HUES64 (cell line): ENCODE measurements around the gene SMOC2.

ENCODE experiments used
- H3K27ac ChIP-seq: 2 replicates; pipeline ENCODE4 v1.7.0; 2013; ENCODE audit warnings: low read depth, low read length, inconsistent platforms
- H3K27me3 ChIP-seq: 2 replicates; pipeline ENCODE4 v1.6.1; 2013; ENCODE audit warnings: mild to moderate bottlenecking, low read length; ENCODE audit not compliant: insufficient read depth
- H3K36me3 ChIP-seq: 2 replicates; pipeline ENCODE4 v1.6.1; 2013; ENCODE audit warnings: mild to moderate bottlenecking, low read length; ENCODE audit not compliant: insufficient read depth
- H3K4me1 ChIP-seq: 2 replicates; pipeline ENCODE4 v1.6.1; 2013; ENCODE audit warnings: mild to moderate bottlenecking, low read length, moderate library complexity; ENCODE audit not compliant: insufficient read depth
- H3K4me3 ChIP-seq: 2 replicates; pipeline ENCODE4 v1.5.1; 2013; ENCODE audit warnings: mild to moderate bottlenecking, low read length, moderate library complexity
- H3K9ac ChIP-seq: 2 replicates; pipeline ENCODE4 v1.6.1; 2013; ENCODE audit warnings: mild to moderate bottlenecking, low read depth, low read length
- H3K9me3 ChIP-seq: 2 replicates; pipeline ENCODE4 v1.6.1; 2013; ENCODE audit warnings: low read depth, low read length; ENCODE audit not compliant: insufficient read depth
- WGBS: fragments of 150-250, 120-280 bp; methylation state at CpG from one replicate; pipeline ENCODE4 v1.1.7; 2013; ENCODE audit warnings: missing lambda C conversion rate; 5-methylcytosine and 5-hydroxymethylcytosine counted together

The SMOC2 gene

GRCh38 chr6:168618546-168619315 is 177.7 kb downstream of the SMOC2 start:
- WGBS, result 95% methylated on average over 21 of the region's 21 CpGs

GRCh38 chr6:168619560-168620314 is 178.8 kb downstream of the SMOC2 start:
- WGBS, result 87% methylated on average over 19 of the region's 19 CpGs
- H3K27ac ChIP-seq, result no peak overlapping the region
- H3K9me3 ChIP-seq, result peaks cover 6% of the 10 kb centered on the region; the same call in 1 of the 2 replicates
- H3K27me3 ChIP-seq, result no peaks in the 10 kb centered on the region
- H3K36me3 ChIP-seq, result no peaks in the 10 kb centered on the region
- H3K4me1 ChIP-seq, result no peaks in the 10 kb centered on the region
- no peak overlapping the region for H3K4me3 ChIP-seq
- H3K9ac ChIP-seq, result no peak overlapping the region

More at GRCh38 chr6:168618546-168619315, 177.7 kb downstream of the SMOC2 start:
- H3K4me1 ChIP-seq, result no peaks in the 10 kb centered on the region
- no peaks in the 10 kb centered on the region for H3K36me3 ChIP-seq
- H3K9ac ChIP-seq, result no peak overlapping the region
- peaks cover 6% of the 10 kb centered on the region; the same call in 1 of the 2 replicates for H3K9me3 ChIP-seq
- no peaks in the 10 kb centered on the region for H3K27me3 ChIP-seq
- no peak overlapping the region for H3K4me3 ChIP-seq
- H3K27ac ChIP-seq, result no peak overlapping the region

- H3K27ac ChIP-seq, result no peak overlapping the region
- WGBS, result 76% methylated on average over 6 of the region's 6 CpGs
- H3K4me3 ChIP-seq, result no peak overlapping the region
- H3K9ac ChIP-seq, result no peak overlapping the region
- H3K36me3 ChIP-seq, result no peaks in the 10 kb centered on the region
- H3K27me3 ChIP-seq, result no peaks in the 10 kb centered on the region
- H3K9me3 ChIP-seq, result peaks cover under 1% of the 10 kb centered on the region; the same call in 1 of the 2 replicates
- H3K4me1 ChIP-seq, result no peaks in the 10 kb centered on the region
Measured at GRCh38 chr6:168620578-168620977, 179.6 kb downstream of the SMOC2 start.

- Histone ChIP-seq H3K36me3 (no peaks in the 10 kb centered on the region), H3K27ac (no peak overlapping the region), H3K9me3 (no peaks in the 10 kb centered on the region), H3K4me1 (no peaks in the 10 kb centered on the region), H3K4me3 (no peak overlapping the region), H3K9ac (no peak overlapping the region), H3K27me3 (no peaks in the 10 kb centered on the region)
- 88% methylated on average over 13 of the region's 13 CpGs for WGBS
Measured at GRCh38 chr6:168623736-168624135, 182.8 kb downstream of the SMOC2 start.

GRCh38 chr6:168624540-168624939 is 183.6 kb downstream of the SMOC2 start:
- no peak overlapping the region for H3K4me3 ChIP-seq
- H3K4me1 ChIP-seq, result no peaks in the 10 kb centered on the region
- H3K27ac ChIP-seq, result no peak overlapping the region
- H3K36me3 ChIP-seq, result no peaks in the 10 kb centered on the region
- no peaks in the 10 kb centered on the region for H3K9me3 ChIP-seq
- no peak overlapping the region for H3K9ac ChIP-seq
- no peaks in the 10 kb centered on the region for H3K27me3 ChIP-seq
- WGBS, result 87% methylated on average over 2 of the region's 2 CpGs

GRCh38 chr6:168624948-168625347 is 184.0 kb downstream of the SMOC2 start:
- WGBS, result 95% methylated on average over 15 of the region's 15 CpGs
- no peak overlapping the region for H3K4me3 ChIP-seq
- H3K4me1 ChIP-seq, result no peaks in the 10 kb centered on the region
- H3K36me3 ChIP-seq, result no peaks in the 10 kb centered on the region
- H3K27ac ChIP-seq, result no peak overlapping the region
- H3K27me3 ChIP-seq, result no peaks in the 10 kb centered on the region
- H3K9ac ChIP-seq, result no peak overlapping the region
- H3K9me3 ChIP-seq, result no peaks in the 10 kb centered on the region

- Histone ChIP-seq H3K27ac (no peak overlapping the region), H3K36me3 (no peaks in the 10 kb centered on the region), H3K9ac (no peak overlapping the region), H3K27me3 (no peaks in the 10 kb centered on the region), H3K4me1 (no peaks in the 10 kb centered on the region), H3K4me3 (no peak overlapping the region), H3K9me3 (no peaks in the 10 kb centered on the region)
- 88% methylated on average over 18 of the region's 18 CpGs for WGBS
Measured at GRCh38 chr6:168625602-168626001, 184.6 kb downstream of the SMOC2 start.

GRCh38 chr6:168626046-168626602 is 185.1 kb downstream of the SMOC2 start:
- WGBS, result 86% methylated on average over 19 of the region's 19 CpGs
- H3K9ac ChIP-seq, result no peak overlapping the region
- H3K4me3 ChIP-seq, result no peak overlapping the region
- H3K27me3 ChIP-seq, result no peaks in the 10 kb centered on the region
- no peaks in the 10 kb centered on the region for H3K4me1 ChIP-seq
- H3K9me3 ChIP-seq, result no peaks in the 10 kb centered on the region
- H3K36me3 ChIP-seq, result no peaks in the 10 kb centered on the region
- H3K27ac ChIP-seq, result no peak overlapping the region

GRCh38 chr6:168627506-168628175 is 186.7 kb downstream of the SMOC2 start:
- H3K9me3 ChIP-seq, result no peaks in the 10 kb centered on the region

GRCh38 chr6:168628176-168628553 is 187.2 kb downstream of the SMOC2 start:
- Histone ChIP-seq H3K4me3 (no peak overlapping the region), H3K36me3 (no peaks in the 10 kb centered on the region), H3K27ac (no peak overlapping the region), H3K9ac (no peak overlapping the region), H3K4me1 (no peaks in the 10 kb centered on the region), H3K9me3 (no peaks in the 10 kb centered on the region), H3K27me3 (no peaks in the 10 kb centered on the region)
- 88% methylated on average over 6 of the region's 6 CpGs for WGBS

More at GRCh38 chr6:168627506-168628175, 186.7 kb downstream of the SMOC2 start:
- no peaks in the 10 kb centered on the region for H3K27me3 ChIP-seq
- no peak overlapping the region for H3K9ac ChIP-seq
- H3K36me3 ChIP-seq, result no peaks in the 10 kb centered on the region
- no peak overlapping the region for H3K27ac ChIP-seq
- H3K4me3 ChIP-seq, result no peak overlapping the region
- 93% methylated on average over 8 of the region's 8 CpGs for WGBS
- H3K4me1 ChIP-seq, result no peaks in the 10 kb centered on the region
